Measurements from ENCODE around the gene EIF3F.

The EIF3F gene

GRCh38 chr11:8036986-8037385 is 49.8 kb downstream of the EIF3F start:
- DNase-seq (ENCODE audit: insufficient read length, low spot score) (no peak), FAIRE-seq (no peak)
- TF ChIP-seq CTCF (IDR thresholded peaks at IDR 0.05; ENCODE audit: insufficient read depth, missing control alignments) = no peak

GRCh38 chr11:8038393-8038792 is 51.3 kb downstream of the EIF3F start:
- FAIRE-seq (no peak), DNase-seq (ENCODE audit: insufficient read length, low spot score) (no peak)
- TF ChIP-seq CTCF (IDR thresholded peaks at IDR 0.05; ENCODE audit: insufficient read depth, missing control alignments) = no peak

GRCh38 chr11:8038811-8039529 is 51.8 kb downstream of the EIF3F start:
- DNase-seq (ENCODE audit: insufficient read length, low spot score) (no peak), FAIRE-seq (no peak)
- TF ChIP-seq CTCF (IDR thresholded peaks at IDR 0.05; ENCODE audit: insufficient read depth, missing control alignments) = no peak

GRCh38 chr11:8039530-8040260 is 52.6 kb downstream of the EIF3F start:
- TF ChIP-seq CTCF (IDR thresholded peaks at IDR 0.05; ENCODE audit: insufficient read depth, missing control alignments) = no peak
- DNase-seq (ENCODE audit: insufficient read length, low spot score) (no peak), FAIRE-seq (no peak)

GRCh38 chr11:8040261-8040920 is 53.3 kb downstream of the EIF3F start:
- TF ChIP-seq CTCF (IDR thresholded peaks at IDR 0.05; ENCODE audit: insufficient read depth, missing control alignments) = no peak
- FAIRE-seq (no peak), DNase-seq (ENCODE audit: insufficient read length, low spot score) (no peak)

- FAIRE-seq = no peak
- no peak for TF ChIP-seq CTCF (IDR thresholded peaks at IDR 0.05; ENCODE audit: insufficient read depth, missing control alignments)
These were observed 53.8 kb downstream of the EIF3F start for GRCh38 chr11:8040921-8041285.

More at GRCh38 chr11:8040921-8041285, 53.8 kb downstream of the EIF3F start:
- DNase-seq (ENCODE audit: insufficient read length, low spot score) = no peak

All from D721Med (cell line).